Gastroesophageal sphincter (tissue), 4 donors: ENCODE measurements around the gene TRIM2. TPM values are rescaled to one million over a fixed set of nuclear protein-coding genes. Genes with fewer than 3 reads are reported as not detected.

Source experiments
- ATAC-seq: fragments of 150-250 bp; one replicate; pipeline ENCODE4 v1.9.1; 2016; ENCODE audit warnings: mild to moderate bottlenecking, moderate library complexity
- H3K27ac ChIP-seq, 4 donors: fragments of 200-600 bp; sonication (generic) in 3 of 4; 1 replicate in 3 of 4; 2 replicates in 1 of 4; pipeline ENCODE4 v1.5.1; 2016 to 2019
- H3K27me3 ChIP-seq: fragments of 200-600 bp; sonication (generic); one replicate; pipeline ENCODE4 v1.5.1; 2019
- H3K36me3 ChIP-seq, 2 donors: fragments of 200-600 bp; sonication (generic); one replicate each; pipeline ENCODE4 v1.5.1; 2019; ENCODE audit warnings: control low read depth in 1 of 2
- H3K4me1 ChIP-seq, 3 donors: fragments of 200-600 bp; sonication (generic); 1 replicate in 2 of 3; 2 replicates in 1 of 3; pipeline ENCODE4 v1.5.1; 2016 to 2019; ENCODE audit warnings: control low read depth in 2 of 3
- H3K4me3 ChIP-seq, 2 donors: fragments of 200-600 bp; sonication (generic); one replicate each; pipeline ENCODE4 v1.5.1; 2019; ENCODE audit warnings: mild to moderate bottlenecking in 1 of 2, moderate library complexity in 1 of 2
- H3K9me3 ChIP-seq, 3 donors: fragments of 200-600 bp; sonication (generic); one replicate each; pipeline ENCODE4 v1.5.1; 2017 to 2019; ENCODE audit warnings: control low read depth in 2 of 3
- CTCF ChIP-seq, 4 experiments: fragments of 200-600 bp in 2 of 4; fragments of 450-650 bp in 2 of 4; sonication (generic) in 1 of 4; IDR thresholded peaks; one replicate each; pipeline ENCODE4 v1.5.1; 2017 to 2019; ENCODE audit warnings: antibody characterized with exemption in 4 of 4, mild to moderate bottlenecking in 2 of 4, moderate library complexity in 2 of 4
- EP300 ChIP-seq: sonication (generic); formaldehyde crosslinking; IDR thresholded peaks from one replicate; pipeline ENCODE4 v1.6.1; 2017; ENCODE audit warnings: antibody characterized with exemption, mild to moderate bottlenecking
- POLR2A ChIP-seq, 2 donors: fragments of 450-650 bp; IDR thresholded peaks; one replicate each; pipeline ENCODE4 v1.6.1; 2017; ENCODE audit warnings: antibody characterized with exemption in 2 of 2, mild to moderate bottlenecking in 2 of 2, moderate library complexity in 1 of 2
- POLR2AphosphoS5 ChIP-seq: sonication (generic); formaldehyde crosslinking; IDR thresholded peaks from one replicate; pipeline ENCODE4 v1.6.1; 2017; ENCODE audit warnings: antibody characterized with exemption
- WGBS, 2 donors: methylation state at CpG; one replicate each; pipeline ENCODE4 v1.1.5; 2018; ENCODE audit warnings: low coverage in 1 of 2; 5-methylcytosine and 5-hydroxymethylcytosine counted together
- total RNA-seq, 4 donors: library from RNA; depleted of rRNA; stranded (reverse); fragments of >200 nt; gene quantifications; one replicate each; pipeline ENCODE4 v1.1.0, GENCODE V29; 2016

Gene TRIM2
- total RNA-seq, 4 donors from 2014 or later, result 31.2 to 59.2 (median 44.4) TPM

DNA sequence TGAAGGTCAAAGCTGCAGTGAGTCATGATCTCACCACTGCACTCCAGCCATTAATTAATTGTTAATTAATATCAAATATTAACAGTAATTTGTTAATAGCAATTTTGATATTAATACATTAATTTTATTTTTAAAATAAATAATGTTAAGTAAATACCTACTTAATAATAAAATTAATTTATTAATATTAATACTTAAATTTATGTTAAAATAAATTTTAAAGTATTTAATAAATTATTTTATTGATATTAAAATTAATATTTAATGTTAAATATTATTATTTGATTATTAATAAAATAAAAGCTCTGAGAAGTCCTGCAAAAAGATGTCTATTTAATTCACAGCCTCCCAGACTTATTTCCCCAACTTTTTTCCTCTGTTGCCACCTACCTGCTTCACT lies 25.1 kb upstream of the TRIM2 start:
- no peak for TF ChIP-seq POLR2AphosphoS5
- TF ChIP-seq CTCF (IDR thresholded peaks at IDR 0.05), result no peak
- TF ChIP-seq POLR2A (IDR thresholded peaks at IDR 0.05), result no peak
- no peak for TF ChIP-seq EP300
- Histone ChIP-seq H3K9me3 (no peaks in the 10 kb centered on the region), H3K36me3 (no peaks in the 10 kb centered on the region), H3K4me3 (no peak overlapping the region), H3K27me3 (no peaks in the 10 kb centered on the region), H3K27ac (no peak overlapping the region), H3K4me1 (no peaks in the 10 kb centered on the region)
- no peak for ATAC-seq

GRCh38 chr4:153181293-153181692 lies 22.9 kb upstream of the TRIM2 start:
- ATAC-seq, result no peak
- Histone ChIP-seq H3K9me3 (no peaks in the 10 kb centered on the region), H3K4me3 (no peak overlapping the region), H3K27me3 (no peaks in the 10 kb centered on the region), H3K4me1 (no peaks in the 10 kb centered on the region), H3K36me3 (no peaks in the 10 kb centered on the region), H3K27ac (no peak overlapping the region)
- WGBS, 2 donors, result no CpG with 5 or more reads among the region's 6 CpGs
- TF ChIP-seq CTCF (IDR thresholded peaks at IDR 0.05) (no peak), POLR2AphosphoS5 (no peak), EP300 (no peak), POLR2A (IDR thresholded peaks at IDR 0.05) (no peak)

- no peaks in the 10 kb centered on the region for H3K4me1 ChIP-seq
- 90% methylated on average over 2 of the region's 6 CpGs; no CpG with 5 or more reads in 1 of the 2 donors for WGBS, 2 donors
- H3K36me3 ChIP-seq, result no peaks in the 10 kb centered on the region
- no peak for ATAC-seq
- TF ChIP-seq POLR2AphosphoS5 (no peak), POLR2A (IDR thresholded peaks at IDR 0.05) (no peak), EP300 (no peak), CTCF (IDR thresholded peaks at IDR 0.05) (no peak)
- H3K9me3 ChIP-seq, result no peaks in the 10 kb centered on the region
- H3K27ac ChIP-seq, result no peak overlapping the region
- H3K4me3 ChIP-seq, result no peak overlapping the region
- H3K27me3 ChIP-seq, result no peaks in the 10 kb centered on the region
These were observed 22.5 kb upstream of the TRIM2 start for GRCh38 chr4:153181700-153182099.

- Histone ChIP-seq H3K4me3 (no peak overlapping the region), H3K9me3 (no peaks in the 10 kb centered on the region), H3K27me3 (no peaks in the 10 kb centered on the region), H3K36me3 (no peaks in the 10 kb centered on the region), H3K27ac (no peak overlapping the region), H3K4me1 (no peaks in the 10 kb centered on the region)
- 85 to 90% methylated on average over 3 to 4 of the region's 4 CpGs for WGBS, 2 donors
- no peak for ATAC-seq
- TF ChIP-seq POLR2A (IDR thresholded peaks at IDR 0.05) (no peak), POLR2AphosphoS5 (no peak), CTCF (IDR thresholded peaks at IDR 0.05) (no peak), EP300 (no peak)
These were observed 21.1 kb upstream of the TRIM2 start for GRCh38 chr4:153183146-153183545.

GRCh38 chr4:153185331-153185852 lies 18.9 kb upstream of the TRIM2 start:
- no peak for TF ChIP-seq POLR2A (IDR thresholded peaks at IDR 0.05)
- no peak for TF ChIP-seq EP300
- 67 to 100% methylated on average over 1 of the region's 2 CpGs for WGBS, 2 donors

More at GRCh38 chr4:153185331-153185852, 18.9 kb upstream of the TRIM2 start:
- Histone ChIP-seq H3K27me3 (no peaks in the 10 kb centered on the region), H3K27ac (no peak overlapping the region), H3K4me3 (no peak overlapping the region), H3K4me1 (no peaks in the 10 kb centered on the region), H3K9me3 (no peaks in the 10 kb centered on the region), H3K36me3 (no peaks in the 10 kb centered on the region)
- ATAC-seq, result no peak
